HUES6 (cell line): ENCODE data around the gene PPP1R3E.

ENCODE experiments used
- H3K27ac ChIP-seq: 2 replicates; pipeline ENCODE4 v1.7.0; 2013; ENCODE audit warnings: low read depth, mild to moderate bottlenecking, low read length, inconsistent platforms
- H3K27me3 ChIP-seq: 2 replicates; pipeline ENCODE4 v1.6.1; 2013; ENCODE audit warnings: low read length; ENCODE audit not compliant: control insufficient read depth, insufficient read depth
- H3K36me3 ChIP-seq: 2 replicates; pipeline ENCODE4 v1.6.1; 2013; ENCODE audit warnings: low read length; ENCODE audit not compliant: control insufficient read depth, insufficient read depth
- H3K4me1 ChIP-seq: 2 replicates; pipeline ENCODE4 v1.6.1; 2013; ENCODE audit warnings: low read length; ENCODE audit not compliant: control insufficient read depth, insufficient read depth
- H3K4me3 ChIP-seq: 2 replicates; pipeline ENCODE4 v1.5.1; 2013; ENCODE audit warnings: low read depth, low read length
- H3K9ac ChIP-seq: one replicate; pipeline ENCODE4 v1.6.1; 2013; ENCODE audit warnings: mild to moderate bottlenecking, low read length
- H3K9me3 ChIP-seq: 2 replicates; pipeline ENCODE4 v1.6.1; 2013; ENCODE audit warnings: low read depth, low read length; ENCODE audit not compliant: control insufficient read depth, insufficient read depth

The PPP1R3E gene

DNA sequence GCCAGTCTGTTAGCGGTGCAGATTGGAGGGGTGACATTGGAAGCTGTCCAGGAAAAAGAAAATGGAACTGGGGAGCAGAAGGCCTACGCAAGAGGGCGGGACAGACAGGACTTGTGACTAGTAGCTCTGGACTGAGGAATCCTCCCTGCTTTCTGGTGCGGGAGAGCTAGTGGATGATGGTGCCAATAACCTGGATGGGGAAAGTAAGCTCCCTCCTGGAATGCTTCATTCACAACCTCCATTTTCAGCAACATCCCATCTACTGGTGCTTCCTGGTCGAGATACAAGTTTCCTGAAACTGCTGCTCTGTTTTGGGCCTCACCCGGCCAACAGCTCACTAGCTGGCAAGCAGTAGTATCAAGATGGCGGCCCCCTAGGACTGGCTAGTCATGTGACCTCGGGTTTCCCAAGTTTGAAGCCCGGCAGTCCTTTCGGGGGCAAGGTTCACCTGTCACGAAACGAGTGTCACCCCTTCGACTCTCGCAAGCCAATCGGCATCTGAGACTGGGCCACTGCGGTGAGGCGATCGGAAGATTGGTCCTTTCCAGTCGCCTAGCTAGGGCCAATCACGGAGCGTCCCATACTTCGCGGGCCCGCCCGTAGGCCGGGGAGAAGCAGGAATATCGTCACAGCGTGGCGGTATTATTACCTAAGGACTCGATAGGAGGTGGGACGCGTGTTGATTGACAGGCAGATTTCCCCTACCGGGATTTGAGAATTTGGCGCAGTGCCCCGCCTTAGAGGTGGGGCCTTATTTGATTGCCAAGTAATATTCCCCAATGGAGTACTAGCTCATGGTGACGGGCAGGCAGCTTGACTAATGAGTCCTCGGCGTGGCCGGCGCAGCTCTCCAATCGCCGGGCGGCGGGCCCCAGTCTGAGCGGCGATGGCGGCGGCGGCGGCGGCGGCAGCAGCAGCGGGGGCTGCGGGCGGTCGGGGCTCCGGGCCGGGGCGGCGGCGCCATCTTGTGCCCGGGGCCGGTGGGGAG is 18.2 kb upstream of the PPP1R3E start, which contains the start of gene PABPN1:
Gene PABPN1, plus strand, starts transcription at position 874 of the 988 bp plus-strand sequence. Its CDS starts 13 bp downstream, at position 887.
- Histone ChIP-seq H3K9ac (peak within 1 kb of the TSS; percentile 99), H3K9me3 (no peaks in the 10 kb centered on the region), H3K4me1 (peaks cover 13% of the 10 kb centered on the region; the same call in 1 of the 2 replicates), H3K27me3 (no peaks in the 10 kb centered on the region), H3K4me3 (peak within 1 kb of the TSS; percentile 100), H3K27ac (peak within 1 kb of the TSS; percentile 94; the same call in 1 of the 2 replicates), H3K36me3 (peaks cover 35% of the 10 kb centered on the region)

DNA sequence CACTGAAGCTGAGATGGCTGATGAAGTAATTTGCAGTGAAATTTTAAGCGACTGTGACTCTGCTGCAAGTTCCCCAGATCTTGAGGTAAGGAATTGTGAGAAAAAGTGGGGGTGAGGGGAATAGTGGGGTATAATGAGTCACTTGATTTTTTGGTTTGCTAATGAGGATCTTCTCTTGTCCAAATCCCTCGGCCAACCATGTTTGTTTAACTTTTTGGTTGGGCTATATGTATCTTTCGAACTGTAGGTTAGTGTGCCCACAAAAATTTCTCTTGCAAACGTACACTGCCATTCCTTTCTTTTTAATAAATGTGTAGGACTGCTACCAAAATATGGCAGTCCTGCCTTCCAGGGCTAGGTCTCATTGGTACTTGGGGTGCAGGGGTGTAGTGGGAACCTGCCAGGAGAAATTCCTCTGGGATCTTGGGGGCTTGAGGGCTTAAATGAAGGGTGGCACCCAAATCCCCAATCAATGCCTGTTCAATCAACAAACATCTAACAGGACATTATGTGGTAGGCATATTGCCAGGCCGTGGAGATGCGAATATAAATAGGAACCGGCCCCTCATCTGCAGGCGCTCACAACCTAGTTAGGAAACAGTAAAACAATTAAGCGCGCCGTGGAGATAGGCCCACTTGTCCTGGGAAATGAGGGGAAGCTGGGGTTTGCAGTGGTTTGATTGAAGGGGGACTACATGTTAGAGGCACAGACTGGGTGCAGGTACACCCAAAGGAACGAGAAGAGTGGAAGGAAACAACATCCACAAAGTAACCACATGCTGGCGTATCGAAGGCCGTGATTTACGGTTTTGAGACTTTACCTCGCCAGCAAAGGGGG is 17.3 kb upstream of the PPP1R3E start:
- Histone ChIP-seq H3K27ac (peak overlapping the region; percentile 56; the same call in 1 of the 2 replicates), H3K4me1 (peaks cover 13% of the 10 kb centered on the region; the same call in 1 of the 2 replicates), H3K27me3 (no peaks in the 10 kb centered on the region), H3K9ac (peak overlapping the region; percentile 66), H3K9me3 (no peaks in the 10 kb centered on the region), H3K36me3 (peaks cover 31% of the 10 kb centered on the region), H3K4me3 (peak overlapping the region; percentile 66)

DNA sequence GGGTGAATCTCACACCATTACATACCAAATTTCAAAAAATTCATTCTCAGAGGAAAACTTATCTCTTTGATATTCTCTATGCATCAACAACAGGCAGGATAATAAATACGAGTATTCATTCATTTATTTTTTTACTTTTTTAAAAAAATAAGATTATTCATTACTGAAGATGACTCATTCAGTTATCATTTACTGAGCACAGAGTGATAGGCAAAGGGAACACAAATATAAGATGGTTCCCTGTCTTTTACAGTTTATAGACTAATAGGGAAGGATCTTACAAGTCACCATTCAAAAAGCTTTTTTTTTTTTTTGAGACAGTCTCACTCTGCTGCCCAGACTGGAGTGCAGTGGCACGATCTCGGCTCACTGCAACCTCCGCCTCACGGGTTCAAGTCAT is 13.6 kb upstream of the PPP1R3E start:
- no peak overlapping the region for H3K4me3 ChIP-seq
- no peaks in the 10 kb centered on the region for H3K27me3 ChIP-seq
- no peaks in the 10 kb centered on the region; the same call in 1 of the 2 replicates for H3K36me3 ChIP-seq
- H3K27ac ChIP-seq, result no peak overlapping the region
- no peaks in the 10 kb centered on the region for H3K9me3 ChIP-seq
- peaks cover 9% of the 10 kb centered on the region; the same call in 1 of the 2 replicates for H3K4me1 ChIP-seq
- H3K9ac ChIP-seq, result no peak overlapping the region

DNA sequence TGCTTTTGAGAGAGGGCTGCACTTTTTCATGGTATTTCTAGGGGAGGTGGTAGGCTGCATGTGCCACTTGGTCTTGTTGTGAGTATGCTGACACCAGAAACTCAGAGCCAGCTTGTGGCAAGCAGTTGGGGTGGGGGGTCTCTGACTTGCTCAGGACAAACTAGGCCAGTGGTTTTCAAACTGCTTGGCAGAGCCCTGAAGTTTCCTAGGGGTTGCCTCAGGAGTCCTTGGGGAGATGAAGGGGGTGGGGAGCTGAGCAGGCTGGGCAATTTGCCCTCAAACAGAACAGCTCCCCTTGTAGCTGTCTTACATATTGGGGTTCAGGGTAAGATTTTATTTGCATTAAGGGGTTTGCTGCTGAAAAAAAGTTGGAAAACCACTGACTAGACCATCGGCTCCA is 7.9 kb upstream of the PPP1R3E start:
- Histone ChIP-seq H3K36me3 (peaks cover 33% of the 10 kb centered on the region), H3K9me3 (no peaks in the 10 kb centered on the region), H3K27ac (no peak overlapping the region), H3K9ac (no peak overlapping the region), H3K27me3 (no peaks in the 10 kb centered on the region), H3K4me3 (no peak overlapping the region), H3K4me1 (peaks cover 11% of the 10 kb centered on the region; the same call in 1 of the 2 replicates)

DNA sequence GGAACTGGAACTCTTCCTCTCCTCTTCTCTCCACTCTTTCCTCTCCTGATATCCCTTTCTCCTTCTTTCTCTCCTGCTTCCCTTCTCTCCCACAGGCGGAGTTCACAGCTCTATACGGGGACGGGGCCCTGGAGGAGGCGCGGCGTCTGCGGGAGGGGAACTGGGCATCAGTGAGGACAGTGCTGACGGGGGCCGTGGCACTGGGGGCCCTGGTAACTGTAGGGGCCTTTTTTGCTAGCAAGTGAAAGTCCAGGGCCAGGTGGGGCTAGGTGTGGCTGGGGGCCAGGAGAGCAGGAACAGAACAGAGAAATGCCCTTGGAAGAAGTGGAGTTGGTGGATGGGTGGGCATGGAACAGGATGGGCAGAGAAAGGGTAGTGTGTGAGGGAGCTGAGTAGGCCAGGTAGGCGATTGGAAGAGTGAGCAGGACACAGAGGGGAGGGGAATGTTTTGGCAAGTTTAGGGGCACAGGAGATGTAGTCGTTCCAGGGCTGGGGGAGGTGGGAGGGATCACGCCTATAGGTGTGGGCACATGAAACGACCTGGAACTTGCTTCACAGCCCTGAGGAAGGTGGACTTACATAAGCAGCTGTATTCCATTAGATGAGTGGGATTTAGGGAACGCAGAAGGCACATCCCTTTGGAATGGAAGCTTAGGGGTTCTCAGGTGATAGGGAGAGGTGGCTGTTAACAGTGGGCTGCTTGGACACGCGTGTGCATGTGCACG is 6.2 kb upstream of the PPP1R3E start:
- no peak overlapping the region for H3K27ac ChIP-seq
- H3K4me3 ChIP-seq, result no peak overlapping the region

DNA sequence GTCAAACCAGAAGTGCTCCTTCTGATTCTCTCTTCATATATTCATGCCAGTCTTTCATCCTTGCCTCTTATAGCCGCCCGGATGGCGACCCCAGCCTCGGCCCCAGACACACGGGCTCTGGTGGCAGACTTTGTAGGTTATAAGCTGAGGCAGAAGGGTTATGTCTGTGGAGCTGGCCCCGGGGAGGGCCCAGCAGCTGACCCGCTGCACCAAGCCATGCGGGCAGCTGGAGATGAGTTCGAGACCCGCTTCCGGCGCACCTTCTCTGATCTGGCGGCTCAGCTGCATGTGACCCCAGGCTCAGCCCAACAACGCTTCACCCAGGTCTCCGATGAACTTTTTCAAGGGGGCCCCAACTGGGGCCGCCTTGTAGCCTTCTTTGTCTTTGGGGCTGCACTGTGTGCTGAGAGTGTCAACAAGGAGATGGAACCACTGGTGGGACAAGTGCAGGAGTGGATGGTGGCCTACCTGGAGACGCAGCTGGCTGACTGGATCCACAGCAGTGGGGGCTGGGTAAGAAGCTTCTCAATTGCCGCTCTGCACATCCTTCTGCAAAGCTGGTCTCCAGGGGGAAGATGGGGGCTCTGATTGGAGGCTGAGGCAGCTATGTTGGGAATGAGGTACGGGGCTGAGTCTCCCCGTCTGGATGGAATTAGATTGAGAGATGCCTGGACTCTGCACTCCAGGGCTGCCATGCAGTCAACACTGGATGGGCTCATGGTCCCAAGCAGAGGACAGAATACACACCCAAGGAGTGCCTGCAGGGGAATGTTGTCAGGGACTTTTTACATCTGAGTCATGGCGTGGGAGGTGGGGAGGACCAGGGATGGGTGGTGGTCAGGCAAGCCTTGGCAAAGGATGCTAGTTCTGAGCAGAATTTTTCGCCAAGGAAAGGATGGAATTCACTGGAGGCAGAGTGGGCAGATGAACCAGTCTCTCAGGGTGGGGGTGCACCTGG is 5.3 kb upstream of the PPP1R3E start:
- peak overlapping the region; percentile 90 for H3K4me3 ChIP-seq
- H3K9me3 ChIP-seq, result no peaks in the 10 kb centered on the region
- H3K36me3 ChIP-seq, result peaks cover 33% of the 10 kb centered on the region
- H3K4me1 ChIP-seq, result peaks cover 11% of the 10 kb centered on the region; the same call in 1 of the 2 replicates
- H3K9ac ChIP-seq, result peak overlapping the region; percentile 44
- peaks cover 14% of the 10 kb centered on the region for H3K27me3 ChIP-seq
- H3K27ac ChIP-seq, result no peak overlapping the region

More for the DNA sequence above, 6.2 kb upstream of the PPP1R3E start:
- H3K27me3 ChIP-seq, result peaks cover 5% of the 10 kb centered on the region
- peaks cover 11% of the 10 kb centered on the region; the same call in 1 of the 2 replicates for H3K4me1 ChIP-seq
- H3K9ac ChIP-seq, result no peak overlapping the region
- H3K36me3 ChIP-seq, result peaks cover 33% of the 10 kb centered on the region
- H3K9me3 ChIP-seq, result no peaks in the 10 kb centered on the region

DNA sequence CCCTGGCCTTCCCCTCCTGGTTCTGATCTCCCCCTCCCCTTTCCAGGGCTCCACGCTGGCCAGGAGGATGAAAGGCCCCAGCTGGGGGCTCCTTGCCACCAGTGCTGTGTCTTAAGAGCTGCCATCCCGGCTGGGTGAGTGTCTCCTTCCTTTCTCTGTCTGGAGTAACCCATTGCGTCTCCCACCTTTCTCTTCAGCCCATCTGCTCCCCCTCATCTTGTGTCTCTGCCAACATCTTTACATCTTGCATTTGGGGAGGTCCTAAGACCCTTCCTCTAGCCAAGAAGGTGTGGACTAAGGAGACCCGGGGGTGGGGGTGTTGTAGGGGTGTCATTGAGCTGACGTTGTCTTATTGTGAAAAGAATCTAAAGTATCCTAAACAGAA is 4.5 kb upstream of the PPP1R3E start:
- Histone ChIP-seq H3K36me3 (peaks cover 33% of the 10 kb centered on the region), H3K9ac (peak overlapping the region; percentile 88), H3K4me1 (peaks cover 15% of the 10 kb centered on the region; the same call in 1 of the 2 replicates), H3K9me3 (no peaks in the 10 kb centered on the region), H3K27me3 (peaks cover 16% of the 10 kb centered on the region), H3K27ac (peak overlapping the region; percentile 68; the same call in 1 of the 2 replicates), H3K4me3 (peak overlapping the region; percentile 90)

DNA sequence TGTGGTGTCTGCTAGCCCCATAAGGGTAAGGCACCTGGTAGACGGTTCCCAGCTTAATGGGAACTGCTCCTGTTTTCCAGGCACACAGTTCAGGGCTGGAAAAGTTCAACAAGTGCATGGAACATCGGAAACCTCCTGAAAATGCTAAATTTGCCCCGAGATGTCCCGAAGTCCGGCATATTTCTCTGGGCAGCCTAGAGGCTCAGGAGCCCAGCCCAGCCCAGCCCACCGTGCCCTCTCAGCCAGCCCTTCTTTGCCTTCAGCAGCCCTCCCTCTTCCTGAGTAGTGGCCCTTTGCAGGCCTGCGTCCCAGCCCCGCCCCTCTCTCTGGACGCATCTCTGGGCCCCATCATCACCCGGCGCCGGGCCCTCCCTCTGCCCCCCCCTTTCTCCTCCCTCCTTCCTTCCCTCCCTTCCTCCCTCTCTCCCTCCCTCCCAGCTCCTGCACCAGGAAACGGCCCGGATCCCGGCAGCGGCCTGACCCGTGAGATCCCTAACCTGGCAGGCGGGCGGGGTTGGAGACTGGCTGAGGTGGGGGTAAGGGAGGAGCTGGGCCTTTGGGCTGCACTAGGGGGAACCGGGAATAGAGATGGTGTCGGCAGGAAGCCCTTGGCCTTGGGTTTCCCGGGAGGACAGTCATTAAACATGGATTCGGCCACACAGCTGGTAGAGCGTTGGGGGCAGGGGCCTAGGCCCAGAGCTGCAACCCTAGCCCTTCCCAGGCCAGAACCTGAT is 3.9 kb upstream of the PPP1R3E start, which contains the start of gene BCL2L2:
Gene BCL2L2, plus strand, starts transcription at position 422 of the 734 bp plus-strand sequence. CDS start 935 bp downstream, outside the sequence.
- peak within 1 kb of the TSS; percentile 68; the same call in 1 of the 2 replicates for H3K27ac ChIP-seq

DNA sequence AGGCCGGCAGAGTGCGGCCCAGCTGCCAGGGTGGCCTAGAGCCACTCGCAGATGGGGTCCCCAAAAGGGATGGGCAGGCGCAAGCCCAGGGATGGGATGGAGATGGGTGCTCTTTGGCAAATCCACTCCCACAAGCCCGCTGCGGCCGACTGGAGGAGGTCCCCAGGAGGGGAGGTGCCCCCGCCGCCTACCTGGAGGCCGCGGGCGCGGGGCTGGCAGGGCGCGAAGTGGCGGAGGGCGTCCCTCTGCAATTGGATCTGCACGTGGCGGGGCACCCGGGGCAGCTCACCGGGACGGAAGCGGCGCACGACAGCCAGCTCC is 730 bp downstream of the PPP1R3E start:
- no peaks in the 10 kb centered on the region; the same call in 1 of the 2 replicates for H3K36me3 ChIP-seq
- peak overlapping the region; percentile 95 for H3K4me3 ChIP-seq
- H3K9me3 ChIP-seq, result no peaks in the 10 kb centered on the region
- peaks cover 19% of the 10 kb centered on the region; the same call in 1 of the 2 replicates for H3K4me1 ChIP-seq
- H3K9ac ChIP-seq, result peak overlapping the region; percentile 73
- no peak overlapping the region; the same call in 1 of the 2 replicates for H3K27ac ChIP-seq
- peaks cover 55% of the 10 kb centered on the region for H3K27me3 ChIP-seq

More for the DNA sequence above, 3.9 kb upstream of the PPP1R3E start, which contains the start of gene BCL2L2:
- H3K9me3 ChIP-seq, result no peaks in the 10 kb centered on the region
- H3K4me1 ChIP-seq, result peaks cover 15% of the 10 kb centered on the region; the same call in 1 of the 2 replicates
- peaks cover 33% of the 10 kb centered on the region for H3K36me3 ChIP-seq
- H3K4me3 ChIP-seq, result peak within 1 kb of the TSS; percentile 90
- H3K27me3 ChIP-seq, result peaks cover 16% of the 10 kb centered on the region
- peak within 1 kb of the TSS; percentile 88 for H3K9ac ChIP-seq
